ENCODE data around the gene PPP2R5E. TPM values are rescaled to one million over a fixed set of nuclear protein-coding genes. Genes with fewer than 3 reads are reported as not detected.

Gene PPP2R5E
- total and polyA plus RNA-seq, 10 of the 15 experiments (the other 5 are each of a cell fraction or from before 2014, with no cell fraction given) = 11.4 to 56.2 (median 22.7) TPM

DNA sequence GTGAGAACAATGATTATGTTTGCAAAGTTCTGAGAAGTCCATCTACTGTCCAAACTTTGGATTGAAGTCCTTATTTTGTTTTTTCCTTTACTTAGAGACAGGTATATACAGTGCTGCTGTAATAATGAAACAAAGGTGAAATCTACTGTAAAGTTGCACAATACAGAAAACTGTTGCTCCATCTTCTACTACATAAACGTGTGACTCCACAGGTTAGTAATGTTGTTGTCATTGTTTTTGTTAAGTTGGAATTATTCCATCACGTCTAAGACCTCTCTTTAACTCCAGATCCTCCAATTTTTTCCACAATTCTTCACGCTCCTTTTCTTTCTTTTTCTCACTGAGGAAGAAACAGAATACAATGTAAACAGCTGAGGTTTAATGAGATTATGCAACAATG, 167.4 kb downstream of the PPP2R5E start:
- intact Hi-C loops (cut with micrococcal nuclease; ENCODE audit: unreplicated experiment) (no loop called here), in situ Hi-C loops (cut with MboI) (no loop called here)
- FAIRE-seq (peak; percentile 78), ATAC-seq (no peak), DNase-seq (ENCODE audit: low read depth, low spot score) (no peak)
- Histone ChIP-seq H3K36me3 (ENCODE audit: control insufficient read depth in 2 of 2, insufficient read depth in 2 of 2, low read length in 1 of 2) (peaks cover 0 to 3% of the 10 kb centered on the region in 2 experiments; a peak in 1 of 4 replicates), H3K27me3 (replicated peaks in 1 of 2; ENCODE audit: control insufficient read depth in 2 of 2, insufficient read depth in 2 of 2, low read length in 1 of 2) (no peaks in the 10 kb centered on the region), H2AFZ (ENCODE audit: control insufficient read depth, low read depth, low read length) (no peak overlapping the region), H3K9ac (ENCODE audit: control insufficient read depth, insufficient read depth, low read length) (no peak overlapping the region), H3K27ac (ENCODE audit: control insufficient read depth, insufficient read depth) (no peak overlapping the region), H3K4me1 (ENCODE audit: control insufficient read depth, insufficient read depth, low read length) (no peaks in the 10 kb centered on the region), H3K4me3 (no peak overlapping the region), H3K9me3 (replicated peaks; ENCODE audit: control insufficient read depth, insufficient read depth, low read length) (no peaks in the 10 kb centered on the region), H3K79me2 (ENCODE audit: control insufficient read depth, insufficient read depth, low read length) (no peaks in the 10 kb centered on the region), H3K4me2 (ENCODE audit: control insufficient read depth, insufficient read depth) (no peak overlapping the region), H4K20me1 (ENCODE audit: control insufficient read depth, insufficient read depth) (no peaks in the 10 kb centered on the region)
- SMC1A ChIA-PET (ENCODE audit: uncharacterized antibody, unreplicated experiment) = interaction anchor here (0.6 to 0.7 kb wide), 3 partner anchors 13 to 1434 kb away, joined by 3 read pairs; no protein-coding TSS in a partner anchor
- TF ChIP-seq TBL1XR1 (IDR thresholded peaks at IDR 0.05; ENCODE audit: low read depth, low read length) (no peak), IKZF2 (IDR thresholded peaks at IDR 0.05) (no peak), STAT3 (IDR thresholded peaks at IDR 0.05; ENCODE audit: low read depth, low read length) (no peak), NRF1 (conservative IDR thresholded peaks at IDR 0.05; ENCODE audit: low read depth, low read length) (no peak), RAD51 (IDR thresholded peaks at IDR 0.05) (no peak), ATF7 (IDR thresholded peaks at IDR 0.05; ENCODE audit: low read depth) (no peak)
- TF ChIP-seq, protein P1, sequence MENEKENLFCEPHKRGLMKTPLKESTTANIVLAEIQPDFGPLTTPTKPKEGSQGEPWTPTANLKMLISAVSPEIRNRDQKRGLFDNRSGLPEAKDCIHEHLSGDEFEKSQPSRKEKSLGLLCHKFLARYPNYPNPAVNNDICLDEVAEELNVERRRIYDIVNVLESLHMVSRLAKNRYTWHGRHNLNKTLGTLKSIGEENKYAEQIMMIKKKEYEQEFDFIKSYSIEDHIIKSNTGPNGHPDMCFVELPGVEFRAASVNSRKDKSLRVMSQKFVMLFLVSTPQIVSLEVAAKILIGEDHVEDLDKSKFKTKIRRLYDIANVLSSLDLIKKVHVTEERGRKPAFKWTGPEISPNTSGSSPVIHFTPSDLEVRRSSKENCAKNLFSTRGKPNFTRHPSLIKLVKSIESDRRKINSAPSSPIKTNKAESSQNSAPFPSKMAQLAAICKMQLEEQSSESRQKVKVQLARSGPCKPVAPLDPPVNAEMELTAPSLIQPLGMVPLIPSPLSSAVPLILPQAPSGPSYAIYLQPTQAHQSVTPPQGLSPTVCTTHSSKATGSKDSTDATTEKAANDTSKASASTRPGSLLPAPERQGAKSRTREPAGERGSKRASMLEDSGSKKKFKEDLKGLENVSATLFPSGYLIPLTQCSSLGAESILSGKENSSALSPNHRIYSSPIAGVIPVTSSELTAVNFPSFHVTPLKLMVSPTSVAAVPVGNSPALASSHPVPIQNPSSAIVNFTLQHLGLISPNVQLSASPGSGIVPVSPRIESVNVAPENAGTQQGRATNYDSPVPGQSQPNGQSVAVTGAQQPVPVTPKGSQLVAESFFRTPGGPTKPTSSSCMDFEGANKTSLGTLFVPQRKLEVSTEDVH (IDR thresholded peaks at IDR 0.05; ENCODE audit: low read depth, partially characterized antibody) = no peak
- POLR2A ChIA-PET = no interaction called here
- 80% methylated on average over 3 of the region's 3 CpGs for WGBS (ENCODE audit: insufficient coverage, insufficient replicate concordance, low lambda C conversion rate, missing lambda C conversion rate)
- RAD21 ChIA-PET (ENCODE audit: unreplicated experiment) = no interaction called here
- CTCF ChIA-PET = interaction anchor here (0.5 to 0.6 kb wide), 2 partner anchors 246 to 620 kb away, joined by 3 read pairs; no protein-coding TSS in a partner anchor
- no TSS peak for BruUV-seq (replicated peaks)

All from GM12878 (cell line).